Measurements from ENCODE around the gene TASP1.

- TF ChIP-seq, protein P1, sequence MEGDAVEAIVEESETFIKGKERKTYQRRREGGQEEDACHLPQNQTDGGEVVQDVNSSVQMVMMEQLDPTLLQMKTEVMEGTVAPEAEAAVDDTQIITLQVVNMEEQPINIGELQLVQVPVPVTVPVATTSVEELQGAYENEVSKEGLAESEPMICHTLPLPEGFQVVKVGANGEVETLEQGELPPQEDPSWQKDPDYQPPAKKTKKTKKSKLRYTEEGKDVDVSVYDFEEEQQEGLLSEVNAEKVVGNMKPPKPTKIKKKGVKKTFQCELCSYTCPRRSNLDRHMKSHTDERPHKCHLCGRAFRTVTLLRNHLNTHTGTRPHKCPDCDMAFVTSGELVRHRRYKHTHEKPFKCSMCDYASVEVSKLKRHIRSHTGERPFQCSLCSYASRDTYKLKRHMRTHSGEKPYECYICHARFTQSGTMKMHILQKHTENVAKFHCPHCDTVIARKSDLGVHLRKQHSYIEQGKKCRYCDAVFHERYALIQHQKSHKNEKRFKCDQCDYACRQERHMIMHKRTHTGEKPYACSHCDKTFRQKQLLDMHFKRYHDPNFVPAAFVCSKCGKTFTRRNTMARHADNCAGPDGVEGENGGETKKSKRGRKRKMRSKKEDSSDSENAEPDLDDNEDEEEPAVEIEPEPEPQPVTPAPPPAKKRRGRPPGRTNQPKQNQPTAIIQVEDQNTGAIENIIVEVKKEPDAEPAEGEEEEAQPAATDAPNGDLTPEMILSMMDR (conservative IDR thresholded peaks at IDR 0.05), result no peak
- no peak for TF ChIP-seq EZH2 (IDR thresholded peaks at IDR 0.05; ENCODE audit: low read depth)
Measured at GRCh38 chr20:13452470-13453124, 186.1 kb downstream of the TASP1 start.

Data from PC-9 (cell line).